GM19240 (cell line): ENCODE measurements around the gene OR51F2.
"Not testable (repeated sequence)": the region's sequence is repeated elsewhere in the genome, so short reads cannot be mapped to it uniquely, and the experiment has no call there.

Experiments
- DNase-seq: peaks from one replicate; pipeline ENCODE4 v3.0.0; 2011; ENCODE audit warnings: low spot score; ENCODE audit not compliant: insufficient read length

Gene OR51F2, protein sequence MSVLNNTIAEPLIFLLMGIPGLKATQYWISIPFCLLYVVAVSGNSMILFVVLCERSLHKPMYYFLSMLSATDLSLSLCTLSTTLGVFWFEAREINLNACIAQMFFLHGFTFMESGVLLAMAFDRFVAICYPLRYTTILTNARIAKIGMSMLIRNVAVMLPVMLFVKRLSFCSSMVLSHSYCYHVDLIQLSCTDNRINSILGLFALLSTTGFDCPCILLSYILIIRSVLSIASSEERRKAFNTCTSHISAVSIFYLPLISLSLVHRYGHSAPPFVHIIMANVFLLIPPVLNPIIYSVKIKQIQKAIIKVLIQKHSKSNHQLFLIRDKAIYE

DNA sequence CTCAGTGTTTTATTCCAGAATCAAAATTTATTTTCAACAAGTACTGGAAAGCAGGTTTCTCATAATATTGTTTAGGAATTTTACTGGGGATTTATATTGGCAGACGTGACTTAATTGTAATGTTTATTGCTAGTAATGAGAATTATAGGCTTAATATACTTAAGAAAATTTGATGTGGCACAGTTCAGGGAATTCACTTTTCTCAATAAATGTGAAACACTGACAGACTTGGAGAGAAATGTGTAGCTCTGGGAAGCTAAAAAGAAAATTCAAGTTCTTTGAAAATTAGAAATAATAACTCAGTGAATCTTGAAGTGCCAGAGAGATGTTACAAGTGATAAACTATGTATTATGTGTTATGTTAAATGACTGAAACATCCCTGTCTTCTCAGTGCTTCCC, at the start of gene OR51F2:
OR51F2 (plus strand) TSS at position 301 of the 400 bp plus-strand sequence. CDS start 101 bp downstream, outside the sequence.
- DNase-seq: no peak

- no peak for DNase-seq
Measured at GRCh38 chr11:4782454-4782853, 38.7 kb upstream of the OR51F2 start.

DNA sequence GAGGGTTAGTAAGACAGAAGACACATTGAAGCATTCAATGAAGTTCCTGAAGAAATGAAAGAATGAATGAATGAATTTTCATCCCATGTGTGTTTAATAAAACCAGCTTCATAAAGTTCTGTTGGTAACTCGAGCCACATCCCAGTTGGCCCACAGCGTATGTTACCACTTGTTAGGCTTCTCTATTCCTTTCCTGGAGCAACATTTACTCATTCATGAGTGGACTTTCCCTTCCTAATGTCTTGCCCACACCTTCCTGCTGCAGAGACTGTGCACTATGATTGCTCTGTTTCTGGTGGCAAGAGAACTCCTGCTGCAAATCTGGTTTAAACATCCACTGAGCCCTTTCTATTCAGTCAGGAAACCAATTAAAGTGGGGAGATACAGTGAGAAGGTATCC, 23.9 kb upstream of the OR51F2 start:
- DNase-seq: no peak

DNA sequence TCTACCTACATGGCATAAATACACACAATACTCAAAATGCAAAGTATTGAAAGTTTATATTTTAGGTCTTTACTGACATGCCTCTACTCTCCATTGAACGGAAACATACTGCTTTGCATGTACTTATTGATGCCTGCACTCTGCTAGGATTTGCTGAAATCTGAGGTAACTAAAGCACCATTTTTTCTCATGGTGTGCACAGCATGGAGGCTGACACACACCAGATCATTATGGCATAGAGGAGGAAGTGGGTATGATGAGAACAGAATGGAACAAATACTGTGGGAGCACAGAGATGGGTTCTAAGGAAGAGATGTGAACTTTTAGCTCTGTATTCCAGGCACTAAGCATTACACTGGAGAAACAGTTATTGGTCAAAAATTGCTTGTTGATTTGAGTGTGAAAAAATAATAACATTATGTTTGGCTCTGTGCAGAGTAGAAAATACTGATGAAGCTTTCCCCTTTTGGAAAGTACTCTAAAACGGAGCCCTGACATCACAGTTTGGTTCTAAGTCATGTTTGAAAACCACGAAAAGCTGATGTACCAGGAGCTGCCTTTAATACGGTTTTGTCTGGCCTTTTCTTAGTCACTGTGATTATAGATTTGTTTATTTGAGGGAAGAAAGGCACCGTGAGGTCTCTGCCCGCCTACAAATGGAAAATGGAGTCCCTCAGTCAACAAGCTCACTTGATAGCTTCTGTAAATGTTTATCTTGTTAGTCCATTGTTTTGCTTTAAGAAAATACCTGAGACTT, 22.5 kb upstream of the OR51F2 start:
- no peak for DNase-seq

- not testable (repeated sequence) for DNase-seq
Measured at GRCh38 chr11:4801316-4801715, 19.8 kb upstream of the OR51F2 start.

DNA sequence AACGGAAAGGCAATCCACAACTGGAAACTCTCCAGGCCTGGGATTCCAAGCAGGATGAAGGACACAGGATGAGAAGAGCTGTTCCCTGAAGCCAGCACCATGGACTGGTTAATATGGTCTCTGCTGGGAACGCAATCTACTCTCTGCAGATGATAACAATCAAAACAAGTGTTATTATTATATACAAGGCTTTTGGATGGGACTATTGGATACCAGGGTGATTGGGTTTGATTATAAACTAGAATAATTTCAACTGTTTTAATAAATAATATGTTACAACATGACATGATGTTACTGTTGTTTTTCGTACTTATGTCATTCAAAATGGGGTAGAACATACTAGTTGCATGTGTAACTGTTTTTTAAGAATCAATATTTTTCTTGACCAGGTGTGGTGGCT, 16.8 kb upstream of the OR51F2 start, which contains the start of gene OR52R1:
OR52R1 (minus strand) TSS at position 101 of the 400 bp plus-strand sequence; CDS start at position 101, 0 bp downstream.
- no peak for DNase-seq

- no peak for DNase-seq
Measured at GRCh38 chr11:4808476-4808875, 12.6 kb upstream of the OR51F2 start.

GRCh38 chr11:4809246-4809645, 11.9 kb upstream of the OR51F2 start:
- no peak for DNase-seq

DNA sequence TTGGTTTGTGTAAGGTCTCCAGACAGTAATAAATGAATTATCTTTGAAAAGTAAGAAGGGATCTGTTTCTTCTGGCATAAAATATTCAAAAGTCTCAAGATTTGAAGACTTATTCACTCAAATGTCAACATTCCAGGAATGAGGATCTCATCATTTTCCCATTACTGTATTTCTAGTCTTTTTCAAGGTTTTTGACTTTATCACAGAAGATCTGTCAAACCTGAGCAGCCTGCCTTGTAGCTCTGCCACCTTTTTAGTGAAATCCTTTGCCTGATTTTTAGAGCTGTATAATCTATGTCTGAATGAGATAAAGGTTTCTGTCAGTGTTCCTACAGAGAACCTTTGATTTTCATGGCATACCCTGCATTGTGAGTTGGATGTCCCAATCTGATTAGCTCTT, 4.0 kb downstream of the OR51F2 start:
- DNase-seq: no peak

DNA sequence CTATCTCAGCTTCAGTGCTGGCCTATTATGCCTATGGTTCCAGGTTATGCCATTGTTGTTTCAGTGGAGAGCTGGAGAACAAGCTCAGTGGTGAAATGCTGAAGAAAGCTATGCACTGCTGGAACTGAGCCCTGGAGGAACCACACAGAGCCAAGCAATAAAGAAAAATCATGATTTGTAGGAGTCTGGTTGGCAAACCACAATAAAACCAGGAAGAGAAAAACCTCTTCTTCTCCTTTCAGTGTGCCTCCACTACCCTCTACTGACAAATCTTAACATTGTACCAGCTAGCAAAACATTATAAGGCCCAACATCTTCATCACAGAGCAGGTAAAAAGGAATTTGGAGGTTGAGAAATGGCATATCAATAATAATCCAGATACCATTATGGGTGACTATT, 5.3 kb downstream of the OR51F2 start:
- DNase-seq: no peak

- no peak for DNase-seq
Measured at GRCh38 chr11:4830346-4830745, 9.2 kb downstream of the OR51F2 start.

DNA sequence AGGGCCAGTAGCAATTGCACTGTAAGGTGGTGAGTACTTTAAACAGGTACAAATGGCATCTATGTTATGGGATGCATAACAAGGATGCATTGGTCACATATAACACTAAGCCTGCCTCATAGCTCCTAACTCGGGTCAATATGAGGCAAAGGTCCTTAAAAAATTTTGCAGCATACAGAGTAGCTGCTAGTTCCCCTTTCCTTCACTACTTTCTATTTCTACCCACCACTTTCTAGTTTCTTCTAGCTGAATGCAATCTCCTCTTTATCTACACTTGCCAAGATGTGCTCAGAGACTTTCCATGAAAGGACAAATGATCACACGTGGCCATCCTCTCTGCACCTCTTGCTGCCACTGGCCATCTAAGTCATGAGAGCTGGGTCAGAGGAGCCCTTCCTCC, 9.8 kb downstream of the OR51F2 start:
- DNase-seq: no peak

DNA sequence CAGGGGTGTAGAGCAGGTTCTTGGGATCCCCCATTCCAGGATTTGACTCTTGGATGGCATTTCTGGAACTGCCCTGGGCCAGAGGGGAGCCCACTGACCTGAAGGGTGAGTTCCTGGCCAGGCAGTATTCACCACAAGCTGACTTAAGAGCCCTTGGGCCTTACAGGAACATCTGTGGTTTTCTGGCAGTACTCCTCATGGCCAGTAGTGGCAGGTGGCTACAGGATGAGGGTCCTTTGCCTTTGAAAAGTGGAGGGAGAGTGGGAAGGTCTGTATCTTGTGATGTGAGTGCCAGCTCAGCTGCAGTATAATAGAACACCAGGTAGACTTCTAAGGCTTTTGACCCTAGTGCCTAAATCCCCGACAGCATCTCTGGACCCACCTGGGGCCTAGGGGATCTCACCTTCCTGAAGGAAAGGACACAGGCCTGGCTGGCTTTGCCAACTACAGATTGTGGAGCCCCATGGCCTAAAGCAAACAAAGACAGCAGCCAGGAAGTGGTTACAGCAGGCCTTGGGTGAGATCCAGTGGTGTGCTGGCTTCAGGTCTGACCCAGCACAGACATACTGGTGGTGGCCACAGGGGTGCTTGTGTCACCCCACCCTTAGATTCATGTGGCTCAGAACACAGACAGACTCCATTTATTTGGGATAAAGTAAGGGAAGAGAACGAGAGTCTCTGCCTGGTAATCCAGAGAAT, 18.9 kb downstream of the OR51F2 start:
- no peak for DNase-seq

DNA sequence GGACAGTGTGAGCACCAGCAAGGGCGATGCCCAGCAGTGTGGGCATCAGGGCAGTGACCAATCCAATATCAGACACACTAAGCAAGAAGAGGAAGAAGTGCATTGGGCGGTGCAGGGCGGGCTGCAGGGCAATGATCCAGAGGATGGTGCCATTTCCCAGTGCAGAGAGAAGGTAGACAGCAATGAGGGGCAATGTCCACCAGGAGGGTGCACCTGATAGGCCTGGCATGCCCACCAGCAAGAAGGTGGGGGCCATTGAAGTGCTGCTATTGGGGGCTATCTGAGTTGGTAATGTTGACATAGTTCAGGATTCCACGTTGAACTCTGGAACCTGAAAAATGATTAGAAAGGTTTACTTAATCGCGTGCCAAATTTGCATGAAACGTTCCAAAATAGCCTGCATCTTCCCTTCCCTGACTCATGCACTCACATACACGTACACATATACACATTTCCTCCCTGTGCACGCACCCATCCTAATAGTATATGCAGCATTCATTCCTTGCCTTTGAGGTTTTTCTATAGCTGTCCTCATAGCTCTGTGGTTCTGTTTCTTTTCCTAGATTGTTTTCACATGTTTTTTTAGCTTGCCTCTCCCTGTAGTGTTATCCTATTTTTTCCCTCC, 27.9 kb downstream of the OR51F2 start, which contains the start of gene OR51S1:
OR51S1 (minus strand) TSS at position 301 of the 625 bp plus-strand sequence; CDS start at position 301, 0 bp downstream.
- no peak for DNase-seq

GRCh38 chr11:4851033-4851432, 29.9 kb downstream of the OR51F2 start:
- DNase-seq: no peak

- not testable (repeated sequence) for DNase-seq
Measured at GRCh38 chr11:4854286-4854685, 33.2 kb downstream of the OR51F2 start.

DNA sequence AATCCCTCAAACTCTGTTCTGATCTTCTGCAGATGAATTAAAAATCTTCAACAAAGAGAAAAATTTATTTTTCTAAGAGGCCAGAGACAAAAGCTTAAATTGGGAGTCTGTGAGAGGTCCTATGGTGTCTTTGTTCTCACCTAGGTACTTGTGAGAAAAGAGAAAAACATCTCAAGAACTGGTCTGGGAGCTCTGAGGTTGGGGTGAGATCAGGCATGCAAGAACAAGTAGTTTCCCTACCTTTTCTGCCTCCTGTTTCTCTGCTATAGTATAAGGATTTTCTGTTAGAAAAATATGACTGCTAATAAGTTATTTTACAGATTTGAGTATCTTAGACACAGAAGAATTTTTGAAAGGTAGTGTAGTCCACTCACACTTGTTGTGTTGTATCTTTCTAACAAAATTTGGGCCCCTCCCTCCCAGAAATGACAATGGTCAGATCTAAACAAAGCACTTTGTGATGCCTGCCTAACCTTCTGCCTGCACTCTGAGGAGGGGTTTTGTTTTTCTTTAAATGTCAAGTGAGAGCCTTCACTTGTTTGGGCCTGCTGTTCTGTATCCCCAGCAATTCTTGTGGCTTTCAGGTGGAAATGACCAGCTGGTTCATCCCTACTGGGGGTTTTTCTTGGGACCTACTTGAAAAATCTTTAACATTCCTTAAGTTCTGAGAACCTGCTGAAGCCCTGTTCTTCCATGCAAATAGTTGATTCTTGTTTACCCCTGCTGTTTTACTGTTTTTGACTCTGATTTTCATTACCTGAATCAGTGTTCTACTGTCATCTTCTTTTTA, 41.5 kb downstream of the OR51F2 start:
- no peak for DNase-seq

DNA sequence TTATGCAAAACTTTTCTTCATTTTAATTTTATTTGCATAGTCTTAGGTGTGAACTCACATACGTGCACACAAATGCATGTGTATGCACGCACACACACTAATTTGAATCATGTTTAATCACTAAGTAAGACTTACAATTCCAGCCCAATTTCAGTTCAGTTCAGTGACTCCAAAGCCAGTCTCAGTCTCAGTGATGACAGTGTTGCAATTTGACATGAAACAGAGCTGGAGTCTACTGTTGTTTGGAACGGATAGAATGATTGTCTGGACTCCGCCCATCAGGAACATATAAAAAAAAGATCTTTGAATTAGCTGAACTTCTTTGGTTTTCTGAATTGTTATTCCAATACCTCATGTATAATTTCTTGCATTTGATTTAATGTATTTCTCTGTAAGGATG, 42.8 kb downstream of the OR51F2 start:
- no peak for DNase-seq

- DNase-seq: no peak
Measured at GRCh38 chr11:4865855-4866254, 44.7 kb downstream of the OR51F2 start.
